Measurements from ENCODE around the gene GABARAP.
A peak's percentile ranks its signal among the peaks of the same experiment; 100 is the strongest.

GABARAP gene

GRCh38 chr17:7213895-7214299 is 28.4 kb downstream of the GABARAP start:
- WGBS (ENCODE audit: extremely low coverage, insufficient coverage, low lambda C conversion rate) = no CpG with 5 or more reads among the region's 15 CpGs
- Histone ChIP-seq H4K5ac (ENCODE audit: low read length) (no peak overlapping the region), H3K23ac (ENCODE audit: low read length) (no peak overlapping the region), H2BK120ac (ENCODE audit: low read depth, low read length) (no peak overlapping the region), H3K56ac (ENCODE audit: low read length) (peak overlapping the region; percentile 78), H3K36me3 (ENCODE audit: control insufficient read depth, insufficient read depth, low read length) (no peaks in the 10 kb centered on the region), H2AK5ac (ENCODE audit: low read length) (no peak overlapping the region), H3K4me1 (ENCODE audit: control insufficient read depth, low read depth, low read length) (peaks cover 24% of the 10 kb centered on the region), H3K79me1 (ENCODE audit: low read length) (peaks cover 7% of the 10 kb centered on the region), H3K27ac (ENCODE audit: low read depth, low read length) (no peak overlapping the region), H3K4me3 (ENCODE audit: low read length) (no peak overlapping the region), H3K4me2 (ENCODE audit: low read length) (peak overlapping the region; percentile 61), H3K4ac (ENCODE audit: low read depth, low read length) (no peak overlapping the region), H3K79me2 (ENCODE audit: control insufficient read depth, insufficient read depth, low read length) (peaks cover 18% of the 10 kb centered on the region), H3K9ac (ENCODE audit: low read length) (peak overlapping the region; percentile 62), H2BK15ac (replicated peaks; ENCODE audit: low read depth) (no peak overlapping the region), H3K18ac (ENCODE audit: low read length) (no peak overlapping the region), H4K8ac (ENCODE audit: low read depth, low read length) (no peak overlapping the region), H3K27me3 (ENCODE audit: insufficient read depth, low read length, poor library complexity) (no peaks in the 10 kb centered on the region), H2BK5ac (ENCODE audit: low read length) (no peak overlapping the region)
- peak; percentile 100 for DNase-seq

GRCh38 chr17:7211491-7212273 is 30.6 kb downstream of the GABARAP start:
- Histone ChIP-seq H3K9ac (ENCODE audit: low read length) (peak overlapping the region; percentile 85), H2AK5ac (ENCODE audit: low read length) (peak overlapping the region; percentile 54), H3K27ac (ENCODE audit: low read depth, low read length) (no peak overlapping the region), H3K27me3 (ENCODE audit: insufficient read depth, low read length, poor library complexity) (no peaks in the 10 kb centered on the region), H3K4me2 (ENCODE audit: low read length) (peak overlapping the region; percentile 76), H3K36me3 (ENCODE audit: control insufficient read depth, insufficient read depth, low read length) (no peaks in the 10 kb centered on the region), H2BK120ac (ENCODE audit: low read depth, low read length) (no peak overlapping the region), H3K4me1 (ENCODE audit: control insufficient read depth, low read depth, low read length) (peaks cover 23% of the 10 kb centered on the region), H3K23ac (ENCODE audit: low read length) (no peak overlapping the region), H2BK5ac (ENCODE audit: low read length) (no peak overlapping the region), H3K18ac (ENCODE audit: low read length) (no peak overlapping the region), H3K4ac (ENCODE audit: low read depth, low read length) (peak overlapping the region; percentile 49), H3K56ac (ENCODE audit: low read length) (peak overlapping the region; percentile 95), H3K79me2 (ENCODE audit: control insufficient read depth, insufficient read depth, low read length) (peaks cover 14% of the 10 kb centered on the region), H4K5ac (ENCODE audit: low read length) (no peak overlapping the region), H3K4me3 (ENCODE audit: low read length) (peak overlapping the region; percentile 47), H4K8ac (ENCODE audit: low read depth, low read length) (no peak overlapping the region), H2BK15ac (replicated peaks; ENCODE audit: low read depth) (no peak overlapping the region), H3K79me1 (ENCODE audit: low read length) (peaks cover 10% of the 10 kb centered on the region)
- peak; percentile 46 for DNase-seq
- no CpG with 5 or more reads among the region's 37 CpGs for WGBS (ENCODE audit: extremely low coverage, insufficient coverage, low lambda C conversion rate)

DNA sequence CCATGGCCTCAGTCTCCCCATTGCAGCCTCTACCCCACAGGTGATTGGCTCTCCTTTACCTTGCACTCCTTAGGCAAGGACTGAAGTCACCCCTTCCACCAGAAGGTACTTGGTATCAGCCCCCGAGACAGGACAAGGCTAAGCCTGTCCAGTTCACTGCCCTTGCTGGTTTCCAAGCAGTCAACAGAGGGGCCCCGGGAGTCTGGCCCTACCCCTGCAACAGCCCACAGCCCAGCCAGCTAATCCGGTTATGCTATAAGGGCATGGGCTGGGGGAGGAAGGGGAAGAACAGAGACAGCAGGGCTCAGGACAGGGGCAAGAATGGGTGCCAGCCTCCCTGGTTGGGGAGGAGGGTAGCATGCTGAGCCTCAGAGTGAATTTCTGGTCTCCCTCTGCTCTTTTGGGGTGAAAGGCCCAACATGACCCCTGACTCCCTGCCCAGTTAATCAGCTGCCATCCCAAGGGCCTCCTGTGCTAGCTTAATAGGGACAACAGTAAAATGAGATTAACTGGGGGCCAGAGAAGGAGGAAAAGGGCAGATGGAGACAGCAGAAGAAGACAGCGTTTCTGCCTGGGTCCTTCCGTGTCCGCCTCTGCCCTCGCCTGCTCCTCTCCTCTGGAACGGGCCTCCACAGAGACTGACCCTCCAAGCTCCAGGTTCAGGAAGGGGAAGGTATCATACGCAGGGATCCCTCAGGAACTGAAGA is 33.3 kb downstream of the GABARAP start:
- Histone ChIP-seq H2BK5ac (ENCODE audit: low read length) (no peak overlapping the region), H4K8ac (ENCODE audit: low read depth, low read length) (no peak overlapping the region), H3K79me1 (ENCODE audit: low read length) (peaks cover 11% of the 10 kb centered on the region), H3K56ac (ENCODE audit: low read length) (peak overlapping the region; percentile 56), H2BK15ac (replicated peaks; ENCODE audit: low read depth) (no peak overlapping the region), H2BK120ac (ENCODE audit: low read depth, low read length) (no peak overlapping the region), H4K5ac (ENCODE audit: low read length) (no peak overlapping the region), H3K36me3 (ENCODE audit: control insufficient read depth, insufficient read depth, low read length) (no peaks in the 10 kb centered on the region), H3K4ac (ENCODE audit: low read depth, low read length) (no peak overlapping the region), H3K9ac (ENCODE audit: low read length) (peak overlapping the region; percentile 15), H3K4me2 (ENCODE audit: low read length) (no peak overlapping the region), H3K79me2 (ENCODE audit: control insufficient read depth, insufficient read depth, low read length) (peaks cover 11% of the 10 kb centered on the region), H3K4me1 (ENCODE audit: control insufficient read depth, low read depth, low read length) (peaks cover 20% of the 10 kb centered on the region), H3K18ac (ENCODE audit: low read length) (no peak overlapping the region), H3K4me3 (ENCODE audit: low read length) (no peak overlapping the region), H2AK5ac (ENCODE audit: low read length) (no peak overlapping the region), H3K27ac (ENCODE audit: low read depth, low read length) (no peak overlapping the region), H3K27me3 (ENCODE audit: insufficient read depth, low read length, poor library complexity) (no peaks in the 10 kb centered on the region), H3K23ac (ENCODE audit: low read length) (no peak overlapping the region)
- WGBS (ENCODE audit: extremely low coverage, insufficient coverage, low lambda C conversion rate) = no CpG with 5 or more reads among the region's 9 CpGs
- no peak for DNase-seq

DNA sequence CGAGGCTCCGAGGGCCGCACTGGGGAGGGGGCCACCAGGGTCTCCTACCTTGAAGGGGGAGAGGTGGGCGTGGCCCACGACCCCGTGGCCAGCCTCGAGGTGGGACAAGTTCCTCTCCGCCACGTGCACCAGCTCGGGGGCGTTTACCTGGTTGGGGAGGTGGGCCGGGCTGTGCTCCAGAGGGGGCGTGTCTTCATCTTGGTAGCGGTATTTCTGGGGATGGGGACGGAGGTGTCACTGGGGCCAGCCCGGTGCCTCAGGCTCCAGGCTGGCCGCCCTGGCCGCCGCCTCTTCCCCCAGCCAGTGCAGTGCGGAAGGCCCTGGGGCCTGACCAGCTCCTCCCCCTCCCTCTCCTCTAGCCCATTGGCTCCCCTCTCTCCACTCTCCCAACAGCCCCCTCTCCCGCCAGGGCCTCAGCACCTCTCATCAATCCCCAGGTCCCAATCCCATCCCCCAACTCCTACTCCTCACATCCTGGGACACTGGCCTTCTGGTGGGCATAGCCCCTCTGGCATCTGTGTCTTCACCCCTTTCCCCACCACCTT is 34.1 kb downstream of the GABARAP start:
- H3K4ac ChIP-seq (ENCODE audit: low read depth, low read length) = no peak overlapping the region
- no peak overlapping the region for H2BK120ac ChIP-seq (ENCODE audit: low read depth, low read length)
- no peak overlapping the region for H2BK5ac ChIP-seq (ENCODE audit: low read length)
- no peak overlapping the region for H2AK5ac ChIP-seq (ENCODE audit: low read length)
- DNase-seq = peak; percentile 88
- H3K4me3 ChIP-seq (ENCODE audit: low read length) = no peak overlapping the region
- no peak overlapping the region for H4K5ac ChIP-seq (ENCODE audit: low read length)
- peak overlapping the region; percentile 5 for H3K18ac ChIP-seq (ENCODE audit: low read length)
- WGBS (ENCODE audit: extremely low coverage, insufficient coverage, low lambda C conversion rate) = no CpG with 5 or more reads among the region's 21 CpGs
- no peak overlapping the region for H2BK15ac ChIP-seq (replicated peaks; ENCODE audit: low read depth)
- H3K27me3 ChIP-seq (ENCODE audit: insufficient read depth, low read length, poor library complexity) = no peaks in the 10 kb centered on the region
- no peak overlapping the region for H3K27ac ChIP-seq (ENCODE audit: low read depth, low read length)
- peak overlapping the region; percentile 20 for H3K9ac ChIP-seq (ENCODE audit: low read length)
- H3K4me2 ChIP-seq (ENCODE audit: low read length) = peak overlapping the region; percentile 1
- no peak overlapping the region for H4K8ac ChIP-seq (ENCODE audit: low read depth, low read length)
- peak overlapping the region; percentile 68 for H3K56ac ChIP-seq (ENCODE audit: low read length)
- peaks cover 20% of the 10 kb centered on the region for H3K4me1 ChIP-seq (ENCODE audit: control insufficient read depth, low read depth, low read length)
- peaks cover 15% of the 10 kb centered on the region for H3K79me1 ChIP-seq (ENCODE audit: low read length)
- H3K36me3 ChIP-seq (ENCODE audit: control insufficient read depth, insufficient read depth, low read length) = peaks cover 1% of the 10 kb centered on the region
- no peak overlapping the region for H3K23ac ChIP-seq (ENCODE audit: low read length)
- peaks cover 8% of the 10 kb centered on the region for H3K79me2 ChIP-seq (ENCODE audit: control insufficient read depth, insufficient read depth, low read length)

- WGBS (ENCODE audit: extremely low coverage, insufficient coverage, low lambda C conversion rate) = no CpG with 5 or more reads among the region's 24 CpGs
- no peaks in the 10 kb centered on the region for H3K27me3 ChIP-seq (ENCODE audit: insufficient read depth, low read length, poor library complexity)
- H3K23ac ChIP-seq (ENCODE audit: low read length) = no peak overlapping the region
- H3K4ac ChIP-seq (ENCODE audit: low read depth, low read length) = no peak overlapping the region
- H3K4me1 ChIP-seq (ENCODE audit: control insufficient read depth, low read depth, low read length) = peaks cover 20% of the 10 kb centered on the region
- no peak overlapping the region for H2BK15ac ChIP-seq (replicated peaks; ENCODE audit: low read depth)
- H3K79me1 ChIP-seq (ENCODE audit: low read length) = peaks cover 15% of the 10 kb centered on the region
- peak overlapping the region; percentile 5 for H3K18ac ChIP-seq (ENCODE audit: low read length)
- H3K36me3 ChIP-seq (ENCODE audit: control insufficient read depth, insufficient read depth, low read length) = peaks cover 3% of the 10 kb centered on the region
- H3K4me2 ChIP-seq (ENCODE audit: low read length) = no peak overlapping the region
- no peak overlapping the region for H2AK5ac ChIP-seq (ENCODE audit: low read length)
- H2BK5ac ChIP-seq (ENCODE audit: low read length) = no peak overlapping the region
- H4K8ac ChIP-seq (ENCODE audit: low read depth, low read length) = no peak overlapping the region
- no peak overlapping the region for H4K5ac ChIP-seq (ENCODE audit: low read length)
- no peak overlapping the region for H2BK120ac ChIP-seq (ENCODE audit: low read depth, low read length)
- H3K27ac ChIP-seq (ENCODE audit: low read depth, low read length) = no peak overlapping the region
- H3K9ac ChIP-seq (ENCODE audit: low read length) = peak overlapping the region; percentile 20
- no peak for DNase-seq
- peaks cover 8% of the 10 kb centered on the region for H3K79me2 ChIP-seq (ENCODE audit: control insufficient read depth, insufficient read depth, low read length)
- no peak overlapping the region for H3K4me3 ChIP-seq (ENCODE audit: low read length)
- peak overlapping the region; percentile 85 for H3K56ac ChIP-seq (ENCODE audit: low read length)
Observed at GRCh38 chr17:7207120-7208001, 34.9 kb downstream of the GABARAP start.
